Smooth muscle cell (in vitro differentiated cells): Measurements from ENCODE around the gene ASB15. TPM values are rescaled to one million over a fixed set of nuclear protein-coding genes. Genes with fewer than 3 reads are reported as not detected.

ENCODE experiments used
- DNase-seq: peaks from one replicate; lab custom pipeline; 2025; ENCODE audit not compliant: unreplicated experiment; lab: John Stamatoyannopoulos, UW
- H2AFZ ChIP-seq: fragments of 200-600 bp; sonication (generic); 2 replicates; pipeline ENCODE4 v1.6.0; 2016; ENCODE audit warnings: antibody characterized with exemption, low read depth, mild to moderate bottlenecking
- H3F3A ChIP-seq: fragments of 200-600 bp; sonication (generic); 2 replicates; pipeline ENCODE4 v1.6.0; 2017; ENCODE audit warnings: antibody characterized with exemption, low read depth
- H3K27ac ChIP-seq: fragments of 200-600 bp; sonication (generic); 2 replicates; pipeline ENCODE4 v1.5.1; 2016; ENCODE audit warnings: low read depth, mild to moderate bottlenecking
- H3K27me3 ChIP-seq: fragments of 200-600 bp; sonication (generic); 2 replicates; pipeline ENCODE4 v1.6.1; 2016; ENCODE audit warnings: low read depth, mild to moderate bottlenecking
- H3K36me3 ChIP-seq: fragments of 200-600 bp; sonication (generic); 2 replicates; pipeline ENCODE4 v1.5.1; 2016; ENCODE audit warnings: low read depth
- H3K4me1 ChIP-seq: fragments of 200-600 bp; sonication (generic); 2 replicates; pipeline ENCODE4 v1.5.1; 2016; ENCODE audit warnings: low read depth
- H3K4me2 ChIP-seq: fragments of 200-600 bp; sonication (generic); 2 replicates; pipeline ENCODE4 v1.6.0; 2016; ENCODE audit warnings: mild to moderate bottlenecking
- H3K4me3 ChIP-seq: fragments of 200-600 bp; sonication (generic); 2 replicates; pipeline ENCODE4 v1.5.1; 2016; ENCODE audit warnings: mild to moderate bottlenecking
- H3K79me2 ChIP-seq: fragments of 200-600 bp; sonication (generic); 2 replicates; pipeline ENCODE4 v1.6.0; 2016; ENCODE audit warnings: low read depth, mild to moderate bottlenecking
- H3K9ac ChIP-seq: fragments of 200-600 bp; sonication (generic); 2 replicates; pipeline ENCODE4 v1.6.0; 2016; ENCODE audit warnings: low read depth
- H3K9me3 ChIP-seq: fragments of 200-600 bp; sonication (generic); replicated peaks from 2 replicates; pipeline ENCODE4 v1.5.1; 2016; ENCODE audit warnings: low read depth
- H4K20me1 ChIP-seq: fragments of 200-600 bp; sonication (generic); 2 replicates; pipeline ENCODE4 v1.6.0; 2016; ENCODE audit warnings: low read depth
- CTCF ChIP-seq: fragments of 200-600 bp; sonication (generic); IDR thresholded peaks from 2 replicates; pipeline ENCODE4 v1.5.1; 2017; ENCODE audit warnings: borderline replicate concordance, mild to moderate bottlenecking, antibody characterized with exemption; ENCODE audit not compliant: insufficient read depth, poor library complexity, severe bottlenecking
- WGBS: methylation state at CpG from one replicate; pipeline ENCODE4 v1.1.7; 2016; ENCODE audit warnings: low lambda C conversion rate; 5-methylcytosine and 5-hydroxymethylcytosine counted together
- polyA plus RNA-seq: library from polyadenylated mRNA; unstranded; fragments of >200 nt; fragmentation: Nextera tagmentation; extraction: Ambion mirVana; gene quantifications from 2 replicates; pipeline ENCODE4 v1.2.1, GENCODE V29; 2016
- total RNA-seq: library from RNA; depleted of rRNA; stranded (reverse); fragments of >200 nt; gene quantifications from 2 replicates; pipeline ENCODE4 v1.2.3, GENCODE V29; 2014

The ASB15 gene
- total and polyA plus RNA-seq, 2 experiments from 2014 or later = 0.07 TPM; not detected in 1

- TF ChIP-seq CTCF = no peak
- 69% methylated on average over 4 of the region's 4 CpGs for WGBS
- Histone ChIP-seq H3K27ac (peak overlapping the region; percentile 64), H4K20me1 (no peaks in the 10 kb centered on the region), H3K36me3 (no peaks in the 10 kb centered on the region), H3K4me3 (peak overlapping the region; percentile 87), H3K4me2 (peak overlapping the region; percentile 87), H3K9ac (peak overlapping the region; percentile 61), H3K27me3 (no peaks in the 10 kb centered on the region), H3F3A (no peaks in the 10 kb centered on the region), H3K9me3 (no peaks in the 10 kb centered on the region), H3K4me1 (peaks cover 9% of the 10 kb centered on the region), H3K79me2 (peaks cover 39% of the 10 kb centered on the region), H2AFZ (peak overlapping the region; percentile 99)
- DNase-seq = no peak
Measured at GRCh38 chr7:123558289-123558874, 43.2 kb upstream of the ASB15 start.

GRCh38 chr7:123562121-123562520 is 39.5 kb upstream of the ASB15 start:
- Histone ChIP-seq H3K9me3 (no peaks in the 10 kb centered on the region), H3K27me3 (no peaks in the 10 kb centered on the region), H3K4me3 (no peak overlapping the region), H3K79me2 (peaks cover 3% of the 10 kb centered on the region), H3K36me3 (no peaks in the 10 kb centered on the region), H3K4me2 (no peak overlapping the region), H3K27ac (no peak overlapping the region), H3K9ac (no peak overlapping the region), H4K20me1 (no peaks in the 10 kb centered on the region), H3K4me1 (no peaks in the 10 kb centered on the region), H2AFZ (no peak overlapping the region), H3F3A (no peaks in the 10 kb centered on the region)
- TF ChIP-seq CTCF = no peak
- no peak for DNase-seq

- Histone ChIP-seq H3K4me1 (no peaks in the 10 kb centered on the region), H3K9me3 (no peaks in the 10 kb centered on the region), H3K4me2 (no peak overlapping the region), H3K36me3 (no peaks in the 10 kb centered on the region), H3K9ac (no peak overlapping the region), H3K4me3 (no peak overlapping the region), H3K79me2 (no peaks in the 10 kb centered on the region), H4K20me1 (no peaks in the 10 kb centered on the region), H3K27me3 (no peaks in the 10 kb centered on the region), H3F3A (no peaks in the 10 kb centered on the region), H3K27ac (no peak overlapping the region), H2AFZ (no peak overlapping the region)
- WGBS = 83% methylated on average over 2 of the region's 2 CpGs
- no peak for TF ChIP-seq CTCF
- DNase-seq = no peak
Measured at GRCh38 chr7:123569352-123570010, 32.1 kb upstream of the ASB15 start.
